ENCODE measurements around the gene BTD.

- TF ChIP-seq CTCF (IDR thresholded peaks at IDR 0.05) (no peak), EP300 (IDR thresholded peaks at IDR 0.05) (no peak), POLR2A (IDR thresholded peaks at IDR 0.05) (no peak)
Observed at GRCh38 chr3:15660055-15660935, 58.8 kb downstream of the BTD start.
